ENCODE data around the gene FGFR4. TPM values are rescaled to one million over a fixed set of nuclear protein-coding genes. Genes with fewer than 3 reads are reported as not detected.

The FGFR4 gene
- 16.1 TPM for polyA plus RNA-seq (2013, experiment 1 of 2)
- polyA plus RNA-seq (2013, experiment 2 of 2), result 16.0 TPM

- Histone ChIP-seq H3K4me2 (ENCODE audit: low read length, poor library complexity, severe bottlenecking) (peak within 1 kb of the TSS; percentile 60), H3K23ac (ENCODE audit: low read length in 2 of 2) (peak within 1 kb of the TSS in 1 of 2 experiments; percentile 78), H3K79me1 (replicated peaks; ENCODE audit: low read length, poor library complexity, severe bottlenecking) (peaks cover 3% of the 10 kb centered on the region), H3K18ac (ENCODE audit: low read depth in 1 of 2, low read length in 2 of 2) (peak within 1 kb of the TSS; percentile 75 to 79), H3K27me3 (ENCODE audit: control insufficient read depth in 1 of 2, insufficient read depth in 1 of 2, low read length in 2 of 2) (peaks cover 0 to 62% of the 10 kb centered on the region in 2 experiments), H4K8ac (ENCODE audit: low read length) (peak within 1 kb of the TSS; percentile 84), H2BK120ac (ENCODE audit: low read depth, low read length) (no peak within 1 kb of the TSS), H3K4ac (ENCODE audit: low read depth in 1 of 2, low read length in 2 of 2) (peak within 1 kb of the TSS; percentile 33 to 38), H2AFZ (ENCODE audit: low read depth, low read length) (peak within 1 kb of the TSS; percentile 81), H3K27ac (ENCODE audit: low read length, poor library complexity, severe bottlenecking) (peak within 1 kb of the TSS; percentile 79), H2BK5ac (ENCODE audit: low read depth, low read length, poor library complexity, severe bottlenecking) (peak within 1 kb of the TSS; percentile 91), H3K14ac (ENCODE audit: low read length in 2 of 2) (peak within 1 kb of the TSS in 1 of 2 experiments; percentile 88), H2BK12ac (ENCODE audit: low read length in 2 of 2) (peak within 1 kb of the TSS in 1 of 2 experiments; percentile 51), H4K91ac (ENCODE audit: low read length) (peak within 1 kb of the TSS; percentile 80), H3K4me3 (ENCODE audit: insufficient read depth in 1 of 2, low read depth in 1 of 2, low read length in 2 of 2) (peak within 1 kb of the TSS; percentile 56 to 76), H3K9ac (ENCODE audit: low read length) (no peak within 1 kb of the TSS), H3K9me3 (ENCODE audit: control insufficient read depth, low read length) (no peaks in the 10 kb centered on the region), H3K4me1 (ENCODE audit: control insufficient read depth, insufficient read depth, low read depth, low read length) (peaks cover 49% of the 10 kb centered on the region), H3K36me3 (ENCODE audit: control insufficient read depth in 1 of 2, insufficient read depth in 2 of 2, low read depth in 1 of 2, low read length in 2 of 2) (peaks cover 0 to 25% of the 10 kb centered on the region in 2 experiments), H2BK15ac (ENCODE audit: low read depth, poor library complexity, severe bottlenecking) (peak within 1 kb of the TSS; percentile 26), H2AK5ac (ENCODE audit: low read length, severe bottlenecking) (peak within 1 kb of the TSS; percentile 92)
- peak; percentile 64 for DNase-seq
- WGBS, result under 1% methylated on average over 28 of the region's 68 CpGs
Observed at GRCh38 chr5:177086654-177087397, at the start of gene FGFR4. Gene FGFR4 (plus strand): TSS chr5:177086915. CDS start chr5:177089603, 2,688 bp downstream.

GRCh38 chr5:177036921-177037320 lies 49.8 kb upstream of the FGFR4 start:
- Histone ChIP-seq H2BK12ac (ENCODE audit: low read length in 2 of 2) (no peak overlapping the region), H3K18ac (ENCODE audit: low read depth in 1 of 2, low read length in 2 of 2) (no peak overlapping the region), H2AFZ (ENCODE audit: low read depth, low read length) (no peak overlapping the region), H4K91ac (ENCODE audit: low read length) (no peak overlapping the region), H4K8ac (ENCODE audit: low read length) (no peak overlapping the region), H3K4me3 (ENCODE audit: insufficient read depth in 1 of 2, low read depth in 1 of 2, low read length in 2 of 2) (no peak overlapping the region), H3K4ac (ENCODE audit: low read depth in 1 of 2, low read length in 2 of 2) (no peak overlapping the region), H2BK120ac (ENCODE audit: low read depth, low read length) (no peak overlapping the region), H3K4me2 (ENCODE audit: low read length, poor library complexity, severe bottlenecking) (no peak overlapping the region), H2BK15ac (ENCODE audit: low read depth, poor library complexity, severe bottlenecking) (no peak overlapping the region), H3K9me3 (ENCODE audit: control insufficient read depth, low read length) (no peaks in the 10 kb centered on the region), H3K79me1 (replicated peaks; ENCODE audit: low read length, poor library complexity, severe bottlenecking) (peaks cover 40% of the 10 kb centered on the region), H3K14ac (ENCODE audit: low read length in 2 of 2) (no peak overlapping the region), H3K23ac (ENCODE audit: low read length in 2 of 2) (no peak overlapping the region), H3K9ac (ENCODE audit: low read length) (no peak overlapping the region), H2AK5ac (ENCODE audit: low read length, severe bottlenecking) (no peak overlapping the region), H3K27me3 (ENCODE audit: control insufficient read depth in 1 of 2, insufficient read depth in 1 of 2, low read length in 2 of 2) (no peaks in the 10 kb centered on the region), H3K27ac (ENCODE audit: low read length, poor library complexity, severe bottlenecking) (no peak overlapping the region), H3K4me1 (ENCODE audit: control insufficient read depth, insufficient read depth, low read depth, low read length) (peaks cover 12% of the 10 kb centered on the region), H3K36me3 (ENCODE audit: control insufficient read depth in 1 of 2, insufficient read depth in 2 of 2, low read depth in 1 of 2, low read length in 2 of 2) (peaks cover 14 to 17% of the 10 kb centered on the region in 2 experiments), H2BK5ac (ENCODE audit: low read depth, low read length, poor library complexity, severe bottlenecking) (no peak overlapping the region)
- no peak for DNase-seq
- 97% methylated on average over 5 of the region's 5 CpGs for WGBS

- H2BK15ac ChIP-seq (ENCODE audit: low read depth, poor library complexity, severe bottlenecking), result no peak overlapping the region
- no peaks in the 10 kb centered on the region for H3K9me3 ChIP-seq (ENCODE audit: control insufficient read depth, low read length)
- peaks cover 35% of the 10 kb centered on the region for H3K79me1 ChIP-seq (replicated peaks; ENCODE audit: low read length, poor library complexity, severe bottlenecking)
- H4K8ac ChIP-seq (ENCODE audit: low read length), result no peak overlapping the region
- no peak for DNase-seq
- no peak overlapping the region for H3K18ac ChIP-seq (ENCODE audit: low read depth in 1 of 2, low read length in 2 of 2)
- no peak overlapping the region for H3K4me3 ChIP-seq (ENCODE audit: insufficient read depth in 1 of 2, low read depth in 1 of 2, low read length in 2 of 2)
- no peak overlapping the region for H3K14ac ChIP-seq (ENCODE audit: low read length in 2 of 2)
- H2BK12ac ChIP-seq (ENCODE audit: low read length in 2 of 2), result no peak overlapping the region
- no peak overlapping the region for H3K4ac ChIP-seq (ENCODE audit: low read depth in 1 of 2, low read length in 2 of 2)
- H3K4me1 ChIP-seq (ENCODE audit: control insufficient read depth, insufficient read depth, low read depth, low read length), result peaks cover 8% of the 10 kb centered on the region
- H3K27me3 ChIP-seq (ENCODE audit: control insufficient read depth in 1 of 2, insufficient read depth in 1 of 2, low read length in 2 of 2), result no peaks in the 10 kb centered on the region
- no peak overlapping the region for H3K23ac ChIP-seq (ENCODE audit: low read length in 2 of 2)
- H2BK5ac ChIP-seq (ENCODE audit: low read depth, low read length, poor library complexity, severe bottlenecking), result no peak overlapping the region
- peaks cover 21 to 46% of the 10 kb centered on the region in 2 experiments for H3K36me3 ChIP-seq (ENCODE audit: control insufficient read depth in 1 of 2, insufficient read depth in 2 of 2, low read depth in 1 of 2, low read length in 2 of 2)
- H2AFZ ChIP-seq (ENCODE audit: low read depth, low read length), result no peak overlapping the region
- no peak overlapping the region for H2AK5ac ChIP-seq (ENCODE audit: low read length, severe bottlenecking)
- no peak overlapping the region for H2BK120ac ChIP-seq (ENCODE audit: low read depth, low read length)
- H3K4me2 ChIP-seq (ENCODE audit: low read length, poor library complexity, severe bottlenecking), result no peak overlapping the region
- no peak overlapping the region for H3K27ac ChIP-seq (ENCODE audit: low read length, poor library complexity, severe bottlenecking)
- WGBS, result 88% methylated on average over 3 of the region's 3 CpGs
- H4K91ac ChIP-seq (ENCODE audit: low read length), result no peak overlapping the region
- H3K9ac ChIP-seq (ENCODE audit: low read length), result peak overlapping the region; percentile 34
Observed at GRCh38 chr5:177040814-177041420, 45.8 kb upstream of the FGFR4 start.

GRCh38 chr5:177041936-177042335 lies 44.8 kb upstream of the FGFR4 start:
- no peaks in the 10 kb centered on the region for H3K27me3 ChIP-seq (ENCODE audit: control insufficient read depth in 1 of 2, insufficient read depth in 1 of 2, low read length in 2 of 2)
- H4K91ac ChIP-seq (ENCODE audit: low read length), result no peak overlapping the region
- H2BK15ac ChIP-seq (ENCODE audit: low read depth, poor library complexity, severe bottlenecking), result no peak overlapping the region
- H4K8ac ChIP-seq (ENCODE audit: low read length), result no peak overlapping the region
- H3K23ac ChIP-seq (ENCODE audit: low read length in 2 of 2), result no peak overlapping the region
- H3K14ac ChIP-seq (ENCODE audit: low read length in 2 of 2), result no peak overlapping the region
- DNase-seq, result no peak
- no peak overlapping the region for H3K4me2 ChIP-seq (ENCODE audit: low read length, poor library complexity, severe bottlenecking)
- no peak overlapping the region for H3K4ac ChIP-seq (ENCODE audit: low read depth in 1 of 2, low read length in 2 of 2)
- no peak overlapping the region for H2BK5ac ChIP-seq (ENCODE audit: low read depth, low read length, poor library complexity, severe bottlenecking)
- no peak overlapping the region for H3K27ac ChIP-seq (ENCODE audit: low read length, poor library complexity, severe bottlenecking)
- WGBS, result 96% methylated on average over 1 of the region's 2 CpGs
- H2AK5ac ChIP-seq (ENCODE audit: low read length, severe bottlenecking), result no peak overlapping the region
- no peak overlapping the region for H3K9ac ChIP-seq (ENCODE audit: low read length)
- no peak overlapping the region for H3K4me3 ChIP-seq (ENCODE audit: insufficient read depth in 1 of 2, low read depth in 1 of 2, low read length in 2 of 2)
- peaks cover 33% of the 10 kb centered on the region for H3K79me1 ChIP-seq (replicated peaks; ENCODE audit: low read length, poor library complexity, severe bottlenecking)
- peaks cover 5% of the 10 kb centered on the region for H3K4me1 ChIP-seq (ENCODE audit: control insufficient read depth, insufficient read depth, low read depth, low read length)
- H2AFZ ChIP-seq (ENCODE audit: low read depth, low read length), result no peak overlapping the region
- H3K18ac ChIP-seq (ENCODE audit: low read depth in 1 of 2, low read length in 2 of 2), result no peak overlapping the region
- no peak overlapping the region for H2BK12ac ChIP-seq (ENCODE audit: low read length in 2 of 2)
- H3K9me3 ChIP-seq (ENCODE audit: control insufficient read depth, low read length), result no peaks in the 10 kb centered on the region
- peaks cover 17 to 50% of the 10 kb centered on the region in 2 experiments for H3K36me3 ChIP-seq (ENCODE audit: control insufficient read depth in 1 of 2, insufficient read depth in 2 of 2, low read depth in 1 of 2, low read length in 2 of 2)
- no peak overlapping the region for H2BK120ac ChIP-seq (ENCODE audit: low read depth, low read length)
